GM19238 (cell line): ENCODE results near the gene KSR2.
A peak's percentile ranks its signal among the peaks of the same experiment; 100 is the strongest.
"Not testable (repeated sequence)": the region's sequence is repeated elsewhere in the genome, so short reads cannot be mapped to it uniquely, and the experiment has no call there.

Experiments
- DNase-seq: peaks from one replicate; pipeline ENCODE4 v3.0.0; 2011; ENCODE audit warnings: low spot score; ENCODE audit not compliant: insufficient read length

KSR2 gene

DNA sequence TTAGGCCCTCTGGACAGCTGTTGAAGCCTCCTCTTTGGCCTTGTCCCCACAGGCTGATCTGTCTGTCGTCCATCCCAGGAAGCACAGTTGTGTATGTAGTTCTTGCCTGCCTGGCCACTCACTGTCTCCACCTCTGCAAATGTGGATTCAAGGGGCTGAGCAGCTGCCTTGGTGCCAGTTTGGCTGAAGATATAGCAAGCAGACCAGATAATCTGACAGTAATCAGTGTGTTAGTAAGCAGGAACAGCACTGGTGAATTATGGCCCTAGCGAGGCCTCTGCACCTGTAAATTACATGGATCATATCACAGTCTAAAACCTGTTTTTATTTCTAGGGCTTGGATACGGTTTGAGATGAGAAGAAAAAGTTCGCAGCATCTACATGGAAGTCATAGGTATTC, 324.8 kb downstream of the KSR2 start:
- DNase-seq = no peak

DNA sequence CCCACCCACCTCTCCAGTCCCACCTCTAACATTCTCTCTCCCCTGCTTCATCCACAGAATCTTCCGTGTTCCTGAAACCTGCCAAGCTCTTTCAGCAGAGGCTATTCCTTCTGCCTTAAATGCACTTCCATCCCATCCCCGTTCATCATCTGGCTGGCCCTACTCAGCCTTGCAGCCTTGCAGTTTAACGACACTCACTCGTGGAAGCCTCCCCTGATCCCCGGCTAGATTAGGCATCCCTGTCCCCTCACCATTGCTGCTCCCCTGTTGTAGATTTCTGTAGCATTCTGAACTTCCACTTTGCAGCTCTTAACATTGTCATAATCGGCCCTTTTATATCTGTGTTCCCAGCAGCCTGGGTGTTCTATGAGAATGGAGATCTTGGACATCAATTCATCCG, 326.9 kb downstream of the KSR2 start:
- DNase-seq = no peak

DNA sequence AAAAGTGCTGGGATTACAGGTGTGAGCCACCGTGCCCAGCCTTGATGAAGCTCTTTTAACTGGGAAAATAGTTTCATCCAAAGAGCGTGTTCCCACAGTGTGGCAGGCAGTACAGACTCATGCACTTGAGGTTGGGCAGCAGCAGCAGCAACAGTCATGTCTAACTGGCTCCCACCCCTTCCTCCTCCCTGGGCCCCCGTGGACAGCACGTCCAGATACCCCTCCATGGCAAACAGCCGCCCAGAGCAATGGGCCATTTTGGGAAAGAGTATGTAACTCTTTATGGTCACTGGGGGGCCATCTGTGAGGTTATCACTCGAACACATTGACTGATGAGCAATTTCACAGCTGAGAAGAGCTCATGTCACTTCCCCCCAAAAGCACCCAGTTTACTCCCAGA, 328.3 kb downstream of the KSR2 start:
- DNase-seq = no peak

DNA sequence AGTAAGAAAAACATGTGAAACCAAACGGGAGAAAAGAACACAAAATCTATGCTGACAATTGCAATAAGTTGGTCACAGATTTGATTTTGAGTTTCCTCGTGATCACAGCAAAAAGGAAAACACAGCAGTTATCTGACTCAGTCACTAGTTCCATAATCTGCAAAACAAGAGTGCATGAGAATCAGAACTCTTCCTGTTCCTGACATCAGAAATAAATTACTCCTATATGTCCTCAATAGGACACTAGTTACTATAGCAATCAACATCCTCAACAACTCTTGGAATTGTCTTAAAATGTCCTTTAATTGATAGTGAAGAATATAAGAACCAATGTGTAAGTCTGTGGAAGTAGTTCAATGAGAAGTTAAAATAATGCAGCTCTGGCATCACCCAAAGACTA, 339.3 kb downstream of the KSR2 start:
- no peak for DNase-seq

DNA sequence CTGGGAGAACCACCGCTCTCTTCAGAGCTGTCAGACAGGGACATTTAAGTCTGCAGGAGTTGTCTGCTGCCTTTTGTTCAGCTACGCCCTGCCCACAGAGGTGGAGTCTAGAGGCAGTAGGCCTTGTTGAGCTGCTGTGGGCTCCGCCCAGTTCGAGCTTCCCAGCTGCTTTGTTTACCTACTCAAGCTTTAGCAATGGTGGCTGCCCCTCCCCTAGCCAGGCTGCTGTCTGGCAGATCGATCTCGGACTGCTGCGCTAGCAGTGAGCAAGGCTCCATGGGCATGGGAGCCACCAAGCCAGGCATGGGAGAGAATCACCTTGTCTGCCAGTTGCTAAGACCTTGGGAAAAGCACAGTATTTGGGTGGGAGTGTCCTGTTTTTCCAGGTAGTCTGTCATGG, 340.1 kb downstream of the KSR2 start:
- not testable (repeated sequence) for DNase-seq

DNA sequence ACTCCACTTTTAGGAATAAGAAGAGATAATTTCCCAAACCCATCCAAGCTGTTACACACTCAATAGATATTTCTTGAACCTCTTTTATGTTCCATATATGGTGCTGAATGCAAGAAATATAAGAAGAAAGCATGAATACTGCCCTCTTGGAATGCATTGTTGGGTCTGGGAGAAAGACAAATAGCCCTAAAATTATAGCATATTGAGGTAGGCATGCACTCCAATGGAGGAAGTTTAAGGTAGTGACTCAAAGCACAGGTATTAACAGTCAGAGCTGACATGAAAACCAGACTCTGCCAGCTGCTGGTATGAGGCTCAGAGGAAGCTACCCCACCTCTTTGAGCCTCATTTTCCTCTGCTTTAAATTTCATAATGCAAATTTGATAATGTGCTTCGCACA, 346.0 kb downstream of the KSR2 start:
- DNase-seq = no peak

DNA sequence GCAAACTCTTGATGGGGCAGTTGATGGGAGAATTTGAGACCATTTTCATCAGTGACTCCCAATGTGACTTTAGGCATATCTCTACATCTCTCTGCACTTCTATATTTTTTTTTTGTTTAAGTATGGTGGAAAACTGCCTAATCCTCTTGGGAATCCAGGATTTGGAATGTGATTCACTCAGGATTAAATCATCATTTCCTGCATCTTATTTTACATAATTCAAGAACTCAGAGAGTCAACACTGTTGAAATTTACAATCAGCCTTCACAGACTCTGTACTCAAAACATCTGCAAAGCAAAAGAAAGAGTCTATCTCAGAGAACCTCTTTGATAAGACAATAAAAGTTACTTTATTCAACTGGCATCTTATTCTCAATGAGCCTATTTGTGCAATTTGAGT, 346.7 kb downstream of the KSR2 start:
- no peak for DNase-seq

DNA sequence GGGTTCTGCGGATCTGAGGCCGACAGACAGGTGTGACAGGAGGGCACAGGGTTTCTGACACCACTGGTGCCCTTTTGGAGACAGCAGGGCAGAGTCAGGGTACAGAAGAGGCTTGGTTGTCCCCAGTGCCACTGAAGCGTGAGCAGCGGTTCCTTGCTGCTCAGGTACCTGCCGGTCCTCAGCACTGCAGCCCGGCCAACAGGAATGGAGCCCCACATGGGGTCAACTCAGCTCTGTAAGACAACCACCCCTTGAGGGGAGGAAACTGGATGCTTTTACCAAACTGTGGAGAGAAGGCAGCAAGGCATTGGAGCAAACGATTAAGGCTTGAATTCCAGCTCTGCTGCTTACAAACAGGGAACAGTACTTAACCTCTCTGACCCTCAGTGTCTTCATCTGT, 361.0 kb downstream of the KSR2 start:
- no peak for DNase-seq

DNA sequence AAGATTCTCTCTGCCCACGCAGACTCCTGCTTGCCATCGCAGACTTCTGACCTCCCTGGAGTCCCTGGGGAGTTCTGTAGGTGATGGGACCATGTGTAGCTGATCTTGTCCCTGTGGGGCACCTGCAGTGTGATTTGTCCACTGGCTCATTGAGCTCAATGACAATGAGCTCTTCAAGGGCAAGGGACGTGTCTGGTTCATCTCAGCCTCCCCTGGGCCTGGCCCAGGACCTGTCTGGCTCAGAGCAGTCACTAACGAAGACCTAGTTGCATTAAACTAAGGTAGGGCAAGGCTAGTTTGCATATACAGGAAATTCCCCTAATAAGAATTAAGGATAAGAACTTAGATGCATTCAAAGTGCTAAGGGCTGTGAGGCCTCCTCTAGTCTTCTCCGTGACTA, 361.8 kb downstream of the KSR2 start:
- DNase-seq = no peak

DNA sequence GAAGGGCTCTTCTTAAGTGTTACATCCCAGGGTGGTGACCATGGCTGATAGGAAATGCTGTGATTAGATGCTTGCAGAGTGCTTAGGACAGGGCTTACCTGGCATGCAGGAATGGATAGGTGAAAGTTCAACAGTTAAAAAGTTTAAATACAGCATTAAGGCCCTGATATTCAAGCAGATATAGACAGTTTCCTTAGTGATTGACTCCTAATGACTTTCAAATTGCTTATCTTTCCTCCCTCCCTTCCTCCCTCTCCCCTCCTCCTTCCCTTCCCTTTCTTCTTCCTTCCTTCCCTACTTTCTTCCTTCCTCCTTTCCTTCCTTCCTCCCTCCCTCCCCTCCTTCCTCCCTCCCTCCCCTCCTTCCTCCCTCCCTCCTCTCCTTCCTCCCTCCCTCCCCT, 362.8 kb downstream of the KSR2 start:
- no peak for DNase-seq

DNA sequence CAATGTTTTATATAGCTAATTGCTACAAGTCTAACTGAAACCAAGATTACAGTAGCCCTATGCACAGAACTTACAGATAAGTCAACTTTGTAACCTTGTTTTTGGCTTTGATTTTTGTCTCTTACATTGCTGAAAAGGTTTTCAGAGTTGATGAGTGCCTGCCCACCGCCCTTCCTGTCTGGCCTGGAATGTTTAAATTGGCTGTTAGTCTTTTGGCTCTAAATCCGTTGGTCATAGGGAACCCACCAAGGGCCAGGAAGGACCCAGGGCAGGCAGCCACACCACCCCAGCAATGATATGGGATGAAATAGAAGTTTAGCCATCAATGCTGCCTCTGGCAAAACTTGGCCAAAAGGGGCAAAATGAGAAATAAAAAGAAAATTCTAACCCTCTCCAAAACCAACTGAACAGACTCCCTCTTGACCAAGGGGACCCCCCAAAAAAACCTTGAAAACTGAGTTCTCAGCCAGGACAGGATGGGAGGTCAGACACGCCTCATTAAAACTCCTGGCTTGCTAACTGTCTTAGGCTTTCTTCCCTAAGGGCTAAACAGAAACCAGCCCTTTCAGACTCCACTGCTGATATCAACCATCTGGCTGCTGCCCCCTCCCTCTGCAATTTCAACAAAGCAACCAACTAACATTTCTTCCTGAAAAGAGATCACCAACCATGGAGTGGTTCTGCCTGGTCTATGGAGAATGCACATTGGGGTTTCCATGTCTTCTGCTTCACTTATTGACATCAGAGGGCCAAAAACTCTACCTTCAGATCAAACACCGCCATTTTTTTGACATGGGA, 365.3 kb downstream of the KSR2 start:
- DNase-seq = no peak

DNA sequence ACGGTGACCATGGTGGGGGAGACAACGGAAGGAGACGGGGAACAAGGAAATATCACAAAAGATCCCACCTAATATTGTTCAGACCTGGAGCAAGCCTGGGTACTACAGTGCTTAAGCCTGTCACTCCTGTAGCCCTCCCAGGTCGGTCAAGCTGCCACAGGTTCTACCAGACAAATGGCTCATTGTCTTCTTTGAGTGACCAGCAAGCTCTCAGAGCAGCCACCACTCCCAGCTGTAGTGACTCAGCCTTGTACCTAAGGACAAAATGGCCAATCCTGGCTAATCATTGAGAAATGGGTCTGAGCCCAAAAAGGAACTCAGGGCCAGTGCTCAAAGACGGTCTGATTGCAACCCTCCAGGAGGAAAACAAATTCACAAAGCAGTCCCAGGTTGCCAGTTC, 368.9 kb downstream of the KSR2 start:
- DNase-seq = no peak

DNA sequence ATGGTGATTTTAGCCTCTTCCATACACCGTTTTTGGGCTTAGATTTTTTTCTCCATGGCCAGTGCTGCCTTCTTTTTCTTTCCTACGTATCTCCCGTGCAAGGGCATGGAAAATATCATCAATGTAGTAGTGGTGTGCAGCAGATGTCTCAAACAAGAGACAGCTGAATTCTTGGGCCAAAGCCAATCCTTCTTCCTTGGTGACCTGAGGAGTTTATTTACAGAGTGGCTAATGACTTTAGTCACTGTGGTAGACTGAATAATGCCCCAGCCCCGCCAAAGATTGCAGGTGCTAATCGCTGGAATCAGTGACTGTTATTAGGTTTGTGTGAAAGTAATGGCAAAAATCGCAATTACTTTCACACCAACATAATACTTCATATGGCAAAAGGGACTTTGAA, 371.8 kb downstream of the KSR2 start:
- no peak for DNase-seq

DNA sequence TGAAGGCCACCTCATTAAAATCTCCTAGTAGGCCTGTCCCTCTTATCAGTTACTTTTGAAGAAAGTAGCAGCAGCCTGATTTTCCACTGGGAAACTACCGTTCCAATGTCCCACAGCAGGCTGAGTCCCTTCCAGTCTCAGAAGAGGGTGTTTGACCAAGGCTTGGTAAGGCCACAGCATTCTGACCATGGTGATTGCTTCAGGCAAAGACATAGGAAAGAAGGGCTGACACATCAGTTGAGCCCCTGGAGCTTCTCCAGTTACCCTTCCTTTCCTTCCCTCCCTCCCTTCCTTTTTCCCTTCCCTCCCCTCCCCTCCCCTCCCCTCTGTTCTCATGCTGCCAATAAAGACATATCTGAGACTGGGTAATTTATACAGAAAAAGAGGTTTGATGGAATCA, 373.0 kb downstream of the KSR2 start:
- no peak for DNase-seq

DNA sequence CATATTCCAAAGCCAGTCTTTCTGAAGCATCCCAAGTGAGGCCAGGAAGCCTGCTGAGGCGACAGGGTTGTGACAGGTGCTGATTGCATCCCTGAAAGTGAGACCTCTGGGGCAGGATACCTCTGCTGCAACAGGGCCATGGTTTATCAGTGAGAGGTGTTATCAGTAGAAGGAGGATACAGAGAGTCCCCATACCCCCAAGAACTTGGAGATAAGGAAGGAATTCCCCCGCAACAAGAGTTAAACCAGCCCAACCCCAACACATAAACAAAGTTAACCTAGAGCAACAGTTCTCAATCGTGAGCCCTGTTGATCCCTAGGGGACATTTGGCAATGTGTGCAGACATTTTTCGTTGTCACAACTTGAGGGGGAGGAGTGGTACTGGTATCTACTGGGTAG, 374.3 kb downstream of the KSR2 start:
- no peak for DNase-seq

DNA sequence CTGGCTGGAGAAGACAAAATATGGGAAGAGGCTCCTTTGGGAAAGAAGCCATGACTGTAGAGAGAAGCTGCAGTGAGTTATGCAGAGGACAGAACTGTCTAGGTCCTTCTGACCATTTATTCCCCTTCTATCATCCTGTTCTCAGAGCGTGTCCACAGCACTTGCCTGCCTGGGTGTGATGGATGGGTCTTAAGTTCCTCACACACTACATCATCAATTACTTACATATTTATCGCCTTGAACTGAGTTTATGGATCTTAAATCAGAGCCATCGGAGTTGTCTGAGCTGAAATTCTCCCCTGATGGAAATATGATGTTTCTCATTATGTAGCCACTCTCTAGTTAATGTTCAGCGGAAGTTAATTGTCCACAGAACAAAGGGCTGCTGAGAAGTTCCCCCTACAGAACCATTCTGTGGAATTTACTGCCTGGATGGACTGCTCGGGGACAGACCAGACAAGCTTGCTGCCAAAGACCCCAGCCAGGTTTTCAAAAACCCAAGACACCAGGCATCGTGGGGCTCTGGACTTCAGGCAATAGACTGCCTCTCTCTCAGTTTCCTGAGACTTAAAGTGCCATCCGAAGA, 374.9 kb downstream of the KSR2 start:
- no peak for DNase-seq

DNA sequence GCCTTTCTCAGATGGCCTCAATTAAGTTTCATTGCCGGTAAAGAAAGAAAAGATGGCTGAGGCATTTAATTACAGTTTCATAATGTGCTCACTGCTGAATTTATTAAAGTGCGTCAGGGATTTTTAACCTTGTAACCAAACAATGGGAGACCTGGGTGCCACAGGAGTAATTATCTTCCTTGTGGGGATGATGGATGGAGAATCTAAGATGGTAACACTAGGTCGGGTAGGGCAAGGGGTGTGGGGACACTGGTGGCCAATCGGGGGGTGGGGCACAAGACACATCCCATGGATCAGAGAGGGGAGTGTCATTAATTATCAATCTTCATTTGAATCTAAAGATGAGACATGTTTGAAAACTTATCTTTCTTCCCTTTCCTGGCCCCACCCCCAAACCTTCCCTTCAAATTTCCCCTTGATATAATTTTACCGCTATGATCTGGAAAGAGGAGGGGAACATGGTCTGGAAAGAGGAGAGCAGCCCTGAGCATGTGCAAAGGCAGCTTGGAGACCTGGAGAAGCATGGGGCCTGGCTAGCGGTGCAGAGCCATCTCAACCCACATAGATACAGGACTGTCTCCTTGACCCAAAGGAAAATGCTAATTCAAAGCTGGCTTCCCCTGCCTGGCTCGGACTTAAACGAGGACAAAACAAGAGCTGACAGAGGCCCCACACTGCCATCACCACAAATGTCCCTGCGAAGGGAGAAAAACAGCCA, 376.0 kb downstream of the KSR2 start:
- DNase-seq = no peak

DNA sequence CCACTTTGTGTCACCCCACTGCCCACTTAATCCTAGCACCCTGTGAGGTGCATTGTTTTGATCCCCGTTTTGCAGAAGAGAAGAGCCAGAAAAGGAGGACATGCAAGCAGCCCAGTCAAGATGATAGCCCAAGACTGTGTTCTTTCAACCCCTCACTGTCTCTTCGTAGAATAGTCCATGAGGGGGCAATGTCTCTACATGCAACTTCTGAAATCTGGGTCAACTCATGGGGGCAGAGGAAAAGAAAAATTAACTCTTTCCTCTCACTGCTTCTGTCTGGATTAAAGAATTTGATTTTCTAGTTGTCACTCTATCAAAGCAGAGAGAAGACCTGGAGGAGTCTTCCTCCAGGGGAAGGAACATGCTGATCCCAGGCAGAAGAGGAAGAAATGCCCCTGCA, 377.8 kb downstream of the KSR2 start:
- DNase-seq = no peak

DNA sequence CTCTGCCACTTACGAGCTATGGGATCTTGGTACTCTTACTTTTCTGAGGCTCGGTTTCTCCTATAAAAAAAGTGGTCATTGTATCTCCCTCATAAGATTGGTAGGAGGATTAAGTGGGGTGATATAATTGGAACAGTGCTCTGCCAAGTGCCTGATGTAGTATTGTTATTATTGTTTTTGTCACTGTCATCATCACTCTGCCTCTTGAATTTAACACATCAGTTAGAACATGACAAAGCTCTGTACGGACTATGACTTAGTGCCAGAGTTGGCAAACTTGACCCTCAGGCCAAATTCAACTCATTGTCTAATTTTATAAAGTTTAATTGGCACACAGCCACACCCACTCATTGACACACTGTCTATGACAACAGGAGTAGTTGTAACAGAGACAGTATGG, 378.4 kb downstream of the KSR2 start:
- DNase-seq = no peak

DNA sequence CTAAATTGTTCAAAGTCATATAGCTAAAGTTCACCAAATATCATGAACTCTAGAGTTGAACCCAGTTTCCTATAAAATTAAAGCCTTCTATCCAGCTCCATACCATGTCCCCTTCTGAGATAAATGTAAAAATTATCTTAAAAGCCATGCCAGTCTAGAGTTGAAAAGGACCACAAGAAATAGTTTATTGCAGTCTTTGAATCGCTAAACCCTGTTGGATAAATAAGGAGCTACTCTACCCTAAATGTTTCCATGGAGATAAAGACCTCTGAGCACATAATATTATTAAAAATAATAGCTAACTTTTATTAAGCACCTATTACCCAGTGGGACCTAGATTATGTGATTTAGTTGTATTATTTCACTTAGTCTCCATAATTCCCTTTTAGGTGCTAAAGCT, 379.8 kb downstream of the KSR2 start:
- DNase-seq = no peak

DNA sequence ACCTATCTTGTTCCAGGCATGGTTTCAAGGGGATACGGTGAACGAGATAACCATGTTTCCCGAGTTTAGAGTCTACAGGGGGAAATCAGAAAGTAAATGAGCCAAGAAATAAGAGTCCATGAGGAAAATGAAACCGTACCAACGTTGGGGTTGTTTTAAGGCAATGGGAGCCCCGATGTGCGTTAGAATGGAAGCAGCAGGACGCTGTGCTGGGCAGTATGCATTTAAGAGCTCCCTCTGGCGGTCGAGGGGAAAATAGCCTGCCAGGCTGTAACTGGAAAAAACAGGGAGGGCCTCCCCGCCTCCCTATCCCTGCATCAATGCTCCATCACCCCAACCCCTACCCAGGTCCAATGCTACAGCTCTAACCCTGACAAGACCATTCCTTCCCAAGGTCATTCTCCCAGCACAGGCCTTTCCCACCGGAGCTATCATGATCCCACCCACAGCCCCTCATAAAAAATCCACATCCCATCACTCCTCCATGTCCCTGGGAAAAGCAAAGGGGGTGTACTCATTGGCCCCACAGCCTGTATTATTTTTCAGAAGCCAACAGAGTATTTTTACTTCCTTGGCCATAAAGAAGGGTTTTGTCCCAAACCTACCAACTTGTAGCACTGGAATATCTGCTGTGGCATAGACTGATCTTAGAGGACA, 381.0 kb downstream of the KSR2 start:
- peak; percentile 46 for DNase-seq

DNA sequence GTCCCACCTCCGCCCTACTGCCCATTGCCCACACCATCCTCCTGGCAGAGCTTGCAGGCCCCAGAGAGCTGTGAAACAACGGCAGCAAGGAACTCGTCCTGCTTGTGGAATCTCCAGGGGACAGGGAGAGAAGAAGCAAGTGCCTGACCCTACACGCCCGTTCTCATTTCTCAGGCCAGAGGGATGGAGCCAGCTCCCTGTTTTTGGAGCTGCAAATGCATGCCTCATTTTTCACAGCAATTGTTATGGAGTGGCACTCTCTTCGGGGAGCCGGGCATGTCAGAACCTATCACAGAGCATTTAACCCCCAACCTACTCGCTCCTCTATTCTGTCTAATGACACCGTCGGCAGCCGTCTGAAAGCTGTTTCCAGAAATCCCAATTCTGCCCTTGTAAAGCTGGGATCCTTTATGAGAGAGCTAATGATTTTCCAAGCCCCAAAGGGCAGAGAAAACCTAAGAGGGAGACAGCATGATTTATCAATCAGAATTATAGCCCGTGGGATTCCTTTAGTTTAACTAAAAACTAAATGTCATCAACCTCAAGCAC, 385.0 kb downstream of the KSR2 start:
- DNase-seq = no peak
